UCSD-AML1 (cell line): Measurements from ENCODE around the gene LAMA2.

Source experiments
- DNase-seq: peaks from one replicate; lab custom pipeline; 2025; ENCODE audit not compliant: unreplicated experiment; lab: John Stamatoyannopoulos, UW

Gene LAMA2

GRCh38 chr6:129344379-129344778 is 461.4 kb downstream of the LAMA2 start:
- no peak for DNase-seq

- DNase-seq = no peak
Measured at GRCh38 chr6:129345890-129346289, 463.0 kb downstream of the LAMA2 start.

GRCh38 chr6:129346964-129347363 is 464.0 kb downstream of the LAMA2 start:
- no peak for DNase-seq

- DNase-seq = no peak
Measured at GRCh38 chr6:129350278-129350677, 467.3 kb downstream of the LAMA2 start.

GRCh38 chr6:129351807-129352206 is 468.9 kb downstream of the LAMA2 start:
- DNase-seq = no peak

GRCh38 chr6:129353067-129353466 is 470.1 kb downstream of the LAMA2 start:
- no peak for DNase-seq

GRCh38 chr6:129356129-129356528 is 473.2 kb downstream of the LAMA2 start:
- no peak for DNase-seq

GRCh38 chr6:129359811-129360681 is 477.1 kb downstream of the LAMA2 start:
- no peak for DNase-seq

- DNase-seq = no peak
Measured at GRCh38 chr6:129360682-129360955, 477.7 kb downstream of the LAMA2 start.

- DNase-seq = no peak
Measured at GRCh38 chr6:129364037-129364436, 481.1 kb downstream of the LAMA2 start.

- DNase-seq = no peak
Measured at GRCh38 chr6:129364767-129365166, 481.8 kb downstream of the LAMA2 start.

- no peak for DNase-seq
Measured at GRCh38 chr6:129368076-129368475, 485.1 kb downstream of the LAMA2 start.

GRCh38 chr6:129368970-129369369 is 486.0 kb downstream of the LAMA2 start:
- no peak for DNase-seq

GRCh38 chr6:129369737-129370136 is 486.8 kb downstream of the LAMA2 start:
- no peak for DNase-seq

- peak; percentile 4 for DNase-seq
Measured at GRCh38 chr6:129370268-129370916, 487.5 kb downstream of the LAMA2 start.

- DNase-seq = no peak
Measured at GRCh38 chr6:129381885-129382284, 498.9 kb downstream of the LAMA2 start.

- no peak for DNase-seq
Measured at GRCh38 chr6:129382916-129383315, 500.0 kb downstream of the LAMA2 start.

- DNase-seq = no peak
Measured at GRCh38 chr6:129385117-129385516, 502.2 kb downstream of the LAMA2 start.

GRCh38 chr6:129390900-129391299 is 508.0 kb downstream of the LAMA2 start:
- no peak for DNase-seq

- DNase-seq = no peak
Measured at GRCh38 chr6:129393654-129394053, 510.7 kb downstream of the LAMA2 start.

GRCh38 chr6:129398764-129399163 is 515.8 kb downstream of the LAMA2 start:
- no peak for DNase-seq

GRCh38 chr6:129402244-129402643 is 519.3 kb downstream of the LAMA2 start:
- DNase-seq = no peak

- no peak for DNase-seq
Measured at GRCh38 chr6:129411092-129411491, 528.2 kb downstream of the LAMA2 start.
